NCI-H146 (cell line): Measurements from ENCODE around the gene PPP1R12C.

ENCODE experiments used
- DNase-seq: peaks from one replicate; lab custom pipeline; 2025; lab: John Stamatoyannopoulos, UW

Gene PPP1R12C

GRCh38 chr19:55089342-55089944 is 28.0 kb downstream of the PPP1R12C start:
- DNase-seq, result no peak

- peak; percentile 73 for DNase-seq
Observed at GRCh38 chr19:55088543-55089341, 28.7 kb downstream of the PPP1R12C start.

GRCh38 chr19:55088021-55088451 is 29.4 kb downstream of the PPP1R12C start:
- no peak for DNase-seq

- DNase-seq, result no peak
Observed at GRCh38 chr19:55087542-55087901, 29.9 kb downstream of the PPP1R12C start.

GRCh38 chr19:55086730-55087541 is 30.5 kb downstream of the PPP1R12C start:
- peak; percentile 94 for DNase-seq

- no peak for DNase-seq
Observed at GRCh38 chr19:55085923-55086715, 31.3 kb downstream of the PPP1R12C start.

GRCh38 chr19:55084416-55084815 is 33.0 kb downstream of the PPP1R12C start:
- DNase-seq, result no peak

GRCh38 chr19:55083004-55083850 is 34.2 kb downstream of the PPP1R12C start:
- DNase-seq, result no peak

- peak; percentile 55 for DNase-seq
Observed at GRCh38 chr19:55082020-55082851, 35.2 kb downstream of the PPP1R12C start.

- DNase-seq, result no peak
Observed at GRCh38 chr19:55081770-55082019, 35.7 kb downstream of the PPP1R12C start.

- DNase-seq, result peak; percentile 82
Observed at GRCh38 chr19:55080968-55081769, 36.3 kb downstream of the PPP1R12C start.

- DNase-seq, result peak; percentile 87
Observed at GRCh38 chr19:55080121-55080967, 37.1 kb downstream of the PPP1R12C start.

GRCh38 chr19:55079400-55080038 is 37.9 kb downstream of the PPP1R12C start:
- DNase-seq, result no peak

- DNase-seq, result no peak
Observed at GRCh38 chr19:55078996-55079395, 38.4 kb downstream of the PPP1R12C start.

- no peak for DNase-seq
Observed at GRCh38 chr19:55077106-55077505, 40.3 kb downstream of the PPP1R12C start.

GRCh38 chr19:55076321-55076720 is 41.1 kb downstream of the PPP1R12C start:
- no peak for DNase-seq

GRCh38 chr19:55075371-55075998 is 42.0 kb downstream of the PPP1R12C start, which contains the start of gene EPS8L1:
TSS of gene EPS8L1 (plus strand) at chr19:55075869. CDS start at chr19:55076445, 576 bp downstream.
- peak; percentile 33 for DNase-seq
